Adrenal gland (tissue), 12 donors: ENCODE results near the gene TNNT2. TPM values are rescaled to one million over a fixed set of nuclear protein-coding genes. Genes with fewer than 3 reads are reported as not detected.

Experiments
- DNase-seq, 7 donors: peaks; one replicate each; pipeline ENCODE4 v3.0.0-alpha.2; 2019 to 2020
- H3K27ac ChIP-seq, 5 donors: fragments of 200-600 bp; sonication (generic) in 4 of 5; 1 replicate in 3 of 5; 2 replicates in 2 of 5; pipeline versions ENCODE4 v1.5.1 to v1.8.0; 2016 to 2020; ENCODE audit warnings: mild to moderate bottlenecking in 1 of 5
- H3K27me3 ChIP-seq: fragments of 200-600 bp; 2 replicates; pipeline ENCODE4 v1.8.0; 2021
- H3K36me3 ChIP-seq, 2 donors: fragments of 200-600 bp; replicated peaks in 1 of 2; 1 replicate in 1 of 2; 2 replicates in 1 of 2; pipeline versions ENCODE4 v1.5.1 to v1.8.0; 2018 to 2022
- H3K4me1 ChIP-seq, 2 donors: fragments of 200-600 bp; replicated peaks in 1 of 2; 1 replicate in 1 of 2; 2 replicates in 1 of 2; pipeline versions ENCODE4 v1.5.1 to v1.8.0; 2018 to 2021
- H3K4me3 ChIP-seq, 4 donors: fragments of 200-600 bp; sonication (generic) in 3 of 4; one replicate each; pipeline ENCODE4 v1.5.1; 2016 to 2018
- H3K9me3 ChIP-seq, 3 donors: fragments of 200-600 bp; sonication (generic) in 1 of 3; replicated peaks in 1 of 3; 1 replicate in 2 of 3; 2 replicates in 1 of 3; pipeline versions ENCODE4 v1.5.1 to v1.8.0; 2016 to 2021
- POLR2A ChIP-seq, 2 donors: fragments of 450-650 bp; IDR thresholded peaks; one replicate each; pipeline ENCODE4 v1.6.1; 2017; ENCODE audit warnings: antibody characterized with exemption in 2 of 2, mild to moderate bottlenecking in 2 of 2, moderate library complexity in 1 of 2
- WGBS, 4 donors: extraction: QIAGEN DNeasy Blood & Tissue Kit in 2 of 4; methylation state at CpG; one replicate each; pipeline versions ENCODE4 v1.1.5 to v1.1.7; 2013 to 2017; 5-methylcytosine and 5-hydroxymethylcytosine counted together
- intact Hi-C, 2 donors: fragments of 100-400 bp; cut with DNase I; formaldehyde crosslinking; loops; one replicate each; pipeline versions ENCODE4 v1.14.1 to v1.15.0; 2022 to 2023
- polyA plus RNA-seq, 3 donors: library from polyadenylated mRNA; stranded (reverse); fragments of 200-250 nt in 2 of 3; fragments of 350-450 nt in 1 of 3; fragmentation: Illumina TruSeq in 1 of 3; extraction: RNeasy Lipid Tissue Mini Kit (QIAGEN cat#74804) in 1 of 3; gene quantifications; one replicate each; pipeline ENCODE4 v1.2.3, GENCODE V29; 2013 to 2014
- total RNA-seq, 9 donors: library from RNA; depleted of rRNA in 4 of 9; stranded (reverse); fragments of >200 nt in 4 of 9; fragments of 120-200 nt in 1 of 9; fragmentation: NEBNext Ultra II Directional in 1 of 9; extraction: Animal tissue kit (Norgen Biotek cat#: 25700) in 1 of 9; gene quantifications; one replicate each; pipeline versions ENCODE4 v1.1.0 to v1.2.4, GENCODE V29; 2013 to 2023
- TF ChIP-seq, protein P1 (sequence below), 6 experiments: fragments of 450-650 bp in 4 of 6; fragments of 200-600 bp in 2 of 6; sonication (generic) in 1 of 6; IDR thresholded peaks; 1 replicate in 5 of 6; 2 replicates in 1 of 6; pipeline versions ENCODE4 v1.5.1 to v1.8.0; 2016 to 2021; ENCODE audit warnings: antibody characterized with exemption in 6 of 6, mild to moderate bottlenecking in 2 of 6, moderate library complexity in 1 of 6
- donor health status: healthy with polysubstance abuse.
- donor health status: Bipolar disorder and iron deficiency.
- donor health status: DM: yes; HTN: yes; CAD: no.
- donor health status: DM: no; HTN: no; CAD: no.
- donor health status: DM: no; HTN: no; CAD: no.
- donor health status: DM: yes; HTN: yes; CAD: no.

TNNT2 gene
- total and polyA plus RNA-seq, 12 donors, result 0.39 to 37.3 (median 3.8) TPM; not detected in 2

DNA sequence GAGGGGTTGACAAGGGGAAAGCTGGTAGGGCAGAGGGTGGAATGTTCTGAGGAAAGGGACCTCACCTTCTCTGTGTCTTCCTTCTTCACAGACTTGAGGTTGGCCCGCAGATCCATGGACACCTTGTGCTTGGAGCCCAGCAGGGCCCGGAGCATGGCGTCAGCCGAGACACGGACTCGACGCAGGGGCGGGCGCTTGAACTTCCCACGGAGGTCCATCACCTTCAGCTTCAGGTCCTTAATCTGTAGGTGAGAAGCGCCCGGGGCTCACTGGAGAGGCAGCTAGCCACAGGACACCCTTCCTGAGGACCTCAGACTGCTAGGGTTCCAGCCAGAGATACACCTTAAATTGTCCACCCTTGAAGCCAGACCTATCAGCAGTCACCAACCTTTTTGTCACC is 33.8 kb upstream of the TNNT2 start:
- no peaks in the 10 kb centered on the region for H3K9me3 ChIP-seq
- no peaks in the 10 kb centered on the region for H3K4me1 ChIP-seq
- intact Hi-C loops, result no loop called here
- no peak for DNase-seq
- WGBS, 4 donors, result 94 to 99% (median 96%) methylated on average over 12 of the region's 12 CpGs
- no peak overlapping the region for H3K4me3 ChIP-seq
- no peaks in the 10 kb centered on the region for H3K27me3 ChIP-seq
- no peaks in the 10 kb centered on the region for H3K36me3 ChIP-seq
- H3K27ac ChIP-seq, result no peak overlapping the region
- TF ChIP-seq, protein P1, sequence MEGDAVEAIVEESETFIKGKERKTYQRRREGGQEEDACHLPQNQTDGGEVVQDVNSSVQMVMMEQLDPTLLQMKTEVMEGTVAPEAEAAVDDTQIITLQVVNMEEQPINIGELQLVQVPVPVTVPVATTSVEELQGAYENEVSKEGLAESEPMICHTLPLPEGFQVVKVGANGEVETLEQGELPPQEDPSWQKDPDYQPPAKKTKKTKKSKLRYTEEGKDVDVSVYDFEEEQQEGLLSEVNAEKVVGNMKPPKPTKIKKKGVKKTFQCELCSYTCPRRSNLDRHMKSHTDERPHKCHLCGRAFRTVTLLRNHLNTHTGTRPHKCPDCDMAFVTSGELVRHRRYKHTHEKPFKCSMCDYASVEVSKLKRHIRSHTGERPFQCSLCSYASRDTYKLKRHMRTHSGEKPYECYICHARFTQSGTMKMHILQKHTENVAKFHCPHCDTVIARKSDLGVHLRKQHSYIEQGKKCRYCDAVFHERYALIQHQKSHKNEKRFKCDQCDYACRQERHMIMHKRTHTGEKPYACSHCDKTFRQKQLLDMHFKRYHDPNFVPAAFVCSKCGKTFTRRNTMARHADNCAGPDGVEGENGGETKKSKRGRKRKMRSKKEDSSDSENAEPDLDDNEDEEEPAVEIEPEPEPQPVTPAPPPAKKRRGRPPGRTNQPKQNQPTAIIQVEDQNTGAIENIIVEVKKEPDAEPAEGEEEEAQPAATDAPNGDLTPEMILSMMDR (IDR thresholded peaks at IDR 0.05), result no peak
- no peak for TF ChIP-seq POLR2A (IDR thresholded peaks at IDR 0.05)

DNA sequence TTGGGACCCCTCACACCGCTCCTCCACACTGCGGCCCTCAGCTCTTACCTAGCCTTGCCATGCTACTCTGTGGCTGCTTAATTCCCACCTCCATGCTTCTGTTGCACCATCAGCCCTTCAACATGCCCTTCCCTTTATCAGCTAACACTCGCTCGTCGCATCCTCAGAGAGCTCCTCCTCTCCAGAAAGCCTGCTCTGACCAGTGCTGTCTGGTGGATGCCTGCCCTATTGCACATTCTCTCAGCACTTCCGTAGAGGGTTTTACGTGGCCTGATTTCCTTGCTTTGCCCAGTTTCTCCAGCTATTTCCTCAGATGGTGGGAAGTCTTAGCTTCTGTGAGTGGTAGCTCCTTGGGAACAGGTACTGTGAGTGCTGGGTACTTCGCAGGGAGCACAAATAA is 32.0 kb upstream of the TNNT2 start:
- H3K27ac ChIP-seq, result no peak overlapping the region
- WGBS, 4 donors, result 72 to 82% (median 75%) methylated on average over 8 of the region's 8 CpGs
- no peak for DNase-seq
- H3K4me3 ChIP-seq, result no peak overlapping the region
- no peak for TF ChIP-seq POLR2A (IDR thresholded peaks at IDR 0.05)
- TF ChIP-seq, protein P1 (IDR thresholded peaks at IDR 0.05), result no peak
- H3K27me3 ChIP-seq, result peaks cover 4% of the 10 kb centered on the region
- intact Hi-C loops, result loop anchor here in 1 of 2 donors (5.0 kb wide), 1 partner anchor 157 kb away; no protein-coding TSS in a partner anchor
- H3K4me1 ChIP-seq, result no peaks in the 10 kb centered on the region
- no peaks in the 10 kb centered on the region for H3K36me3 ChIP-seq
- no peaks in the 10 kb centered on the region for H3K9me3 ChIP-seq

DNA sequence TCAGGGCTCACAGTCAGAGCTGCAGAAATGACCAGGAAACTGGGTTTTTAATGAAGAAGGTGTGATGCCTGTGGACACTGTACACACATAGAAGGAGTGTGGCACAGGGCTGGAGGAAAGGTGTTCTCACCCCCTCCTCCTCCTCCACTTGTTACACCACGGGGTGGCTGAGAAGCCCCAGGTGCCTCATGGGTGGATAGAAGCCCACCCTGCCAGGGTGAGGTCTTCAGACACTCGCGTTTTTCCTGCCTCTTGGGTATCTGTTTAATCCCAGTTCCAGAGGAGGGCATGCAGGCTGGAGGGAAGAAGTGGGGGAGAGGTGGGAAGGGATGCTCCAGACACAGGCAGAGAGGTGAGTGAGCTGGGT is 31.3 kb upstream of the TNNT2 start:
- DNase-seq, result no peak
- H3K4me3 ChIP-seq, result no peak overlapping the region
- H3K27ac ChIP-seq, result no peak overlapping the region
- H3K27me3 ChIP-seq, result peaks cover 10% of the 10 kb centered on the region
- no peaks in the 10 kb centered on the region for H3K4me1 ChIP-seq
- TF ChIP-seq POLR2A (IDR thresholded peaks at IDR 0.05), result no peak
- TF ChIP-seq, protein P1 (IDR thresholded peaks at IDR 0.05), result no peak
- no peaks in the 10 kb centered on the region for H3K9me3 ChIP-seq
- intact Hi-C loops, result loop anchor here in 1 of 2 donors (5.0 kb wide), 1 partner anchor 157 kb away; no protein-coding TSS in a partner anchor
- no peaks in the 10 kb centered on the region for H3K36me3 ChIP-seq
- WGBS, 4 donors, result 50 to 70% (median 60%) methylated on average over 2 to 3 of the region's 3 CpGs

DNA sequence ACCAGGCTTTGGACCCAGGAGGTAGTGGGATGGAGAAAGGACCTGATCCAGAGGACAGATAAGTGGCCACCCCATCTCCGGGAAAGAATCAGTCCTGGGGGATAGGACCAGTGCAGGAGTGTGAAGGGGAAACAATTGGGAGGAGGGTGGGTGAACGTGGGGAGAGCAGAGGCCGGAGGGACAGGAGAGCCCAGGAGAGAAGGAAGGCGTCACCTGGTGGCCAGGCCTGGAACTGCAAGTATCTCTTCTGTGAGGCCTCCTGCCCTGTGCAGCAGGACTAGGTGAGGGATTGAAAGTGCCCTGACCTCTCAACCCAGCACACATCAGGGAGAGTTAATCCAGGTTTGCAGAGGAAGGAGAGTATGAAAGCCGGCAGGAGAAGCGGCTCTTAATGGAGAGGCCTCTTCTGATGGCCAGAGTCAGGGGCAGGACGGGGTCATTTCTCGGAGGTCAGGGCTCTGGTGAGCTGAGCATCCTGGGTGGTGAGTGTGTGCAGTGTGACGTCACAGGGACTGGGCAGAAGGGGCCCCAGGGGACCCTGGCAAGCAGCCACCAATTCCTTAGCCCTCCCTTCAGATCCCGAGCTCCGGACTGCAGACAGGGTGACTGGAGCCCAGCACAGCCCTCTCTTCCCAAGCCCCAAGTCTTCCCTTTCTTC is 30.8 kb upstream of the TNNT2 start:
- Histone ChIP-seq H3K4me3 (no peak overlapping the region), H3K9me3 (no peaks in the 10 kb centered on the region), H3K4me1 (no peaks in the 10 kb centered on the region), H3K27me3 (peaks cover 11% of the 10 kb centered on the region), H3K36me3 (no peaks in the 10 kb centered on the region), H3K27ac (no peak overlapping the region)
- intact Hi-C loops, result loop anchor here in 1 of 2 donors (5.0 kb wide), 1 partner anchor 156 kb away; no protein-coding TSS in a partner anchor
- TF ChIP-seq POLR2A (IDR thresholded peaks at IDR 0.05), result no peak
- TF ChIP-seq, protein P1 (IDR thresholded peaks at IDR 0.05), result peak; percentile 82 to 92 (median 87)
- WGBS, 4 donors, result 26 to 37% (median 28%) methylated on average over 9 to 11 of the region's 11 CpGs
- peak; percentile 70 to 92 (median 84) for DNase-seq
